Measurements from ENCODE around the gene PAXIP1. TPM values are rescaled to one million over a fixed set of nuclear protein-coding genes. Genes with fewer than 3 reads are reported as not detected.
"Not testable (repeated sequence)": the region's sequence is repeated elsewhere in the genome, so short reads cannot be mapped to it uniquely, and the experiment has no call there.

PAXIP1 gene, protein sequence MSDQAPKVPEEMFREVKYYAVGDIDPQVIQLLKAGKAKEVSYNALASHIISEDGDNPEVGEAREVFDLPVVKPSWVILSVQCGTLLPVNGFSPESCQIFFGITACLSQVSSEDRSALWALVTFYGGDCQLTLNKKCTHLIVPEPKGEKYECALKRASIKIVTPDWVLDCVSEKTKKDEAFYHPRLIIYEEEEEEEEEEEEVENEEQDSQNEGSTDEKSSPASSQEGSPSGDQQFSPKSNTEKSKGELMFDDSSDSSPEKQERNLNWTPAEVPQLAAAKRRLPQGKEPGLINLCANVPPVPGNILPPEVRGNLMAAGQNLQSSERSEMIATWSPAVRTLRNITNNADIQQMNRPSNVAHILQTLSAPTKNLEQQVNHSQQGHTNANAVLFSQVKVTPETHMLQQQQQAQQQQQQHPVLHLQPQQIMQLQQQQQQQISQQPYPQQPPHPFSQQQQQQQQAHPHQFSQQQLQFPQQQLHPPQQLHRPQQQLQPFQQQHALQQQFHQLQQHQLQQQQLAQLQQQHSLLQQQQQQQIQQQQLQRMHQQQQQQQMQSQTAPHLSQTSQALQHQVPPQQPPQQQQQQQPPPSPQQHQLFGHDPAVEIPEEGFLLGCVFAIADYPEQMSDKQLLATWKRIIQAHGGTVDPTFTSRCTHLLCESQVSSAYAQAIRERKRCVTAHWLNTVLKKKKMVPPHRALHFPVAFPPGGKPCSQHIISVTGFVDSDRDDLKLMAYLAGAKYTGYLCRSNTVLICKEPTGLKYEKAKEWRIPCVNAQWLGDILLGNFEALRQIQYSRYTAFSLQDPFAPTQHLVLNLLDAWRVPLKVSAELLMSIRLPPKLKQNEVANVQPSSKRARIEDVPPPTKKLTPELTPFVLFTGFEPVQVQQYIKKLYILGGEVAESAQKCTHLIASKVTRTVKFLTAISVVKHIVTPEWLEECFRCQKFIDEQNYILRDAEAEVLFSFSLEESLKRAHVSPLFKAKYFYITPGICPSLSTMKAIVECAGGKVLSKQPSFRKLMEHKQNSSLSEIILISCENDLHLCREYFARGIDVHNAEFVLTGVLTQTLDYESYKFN
- total RNA-seq: 11.8 TPM
- long read RNA-seq, partial matches to known transcripts: 0 of 11 reads
- long read RNA-seq, other reads (novel, unspliced or antisense): 8 of 11 reads

DNA sequence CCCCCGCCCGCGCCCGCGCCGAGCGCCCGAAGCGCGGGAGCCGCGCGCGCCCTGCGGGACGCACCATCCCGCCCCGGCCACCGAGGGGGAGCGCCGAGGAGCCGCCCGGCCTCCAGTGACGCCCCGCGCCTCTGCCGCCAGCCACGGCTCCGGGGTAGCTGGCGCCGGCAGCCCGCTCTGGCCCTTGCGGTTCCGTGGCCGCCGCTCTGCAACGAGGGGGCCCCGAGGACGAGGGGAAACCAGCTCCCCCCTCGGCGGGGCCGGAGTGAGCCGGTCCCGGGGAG, at the start of gene PAXIP1:
TSS of gene PAXIP1 (minus strand) at position 33 of the 284 bp plus-strand sequence. CDS start 195 bp downstream, outside the sequence.
- Histone ChIP-seq H3K36me3 (peaks cover 6% of the 10 kb centered on the region), H3K4me1 (peaks cover 17% of the 10 kb centered on the region), H3K4me3 (peak within 1 kb of the TSS; percentile 88), H3K9me3 (no peaks in the 10 kb centered on the region), H3K27me3 (no peaks in the 10 kb centered on the region), H3K27ac (peak within 1 kb of the TSS; percentile 89)
- peak; percentile 83 for ATAC-seq
- DNase-seq: no peak
- intact Hi-C loops (cut with DNase I): no loop called here
- TF ChIP-seq, protein P1, sequence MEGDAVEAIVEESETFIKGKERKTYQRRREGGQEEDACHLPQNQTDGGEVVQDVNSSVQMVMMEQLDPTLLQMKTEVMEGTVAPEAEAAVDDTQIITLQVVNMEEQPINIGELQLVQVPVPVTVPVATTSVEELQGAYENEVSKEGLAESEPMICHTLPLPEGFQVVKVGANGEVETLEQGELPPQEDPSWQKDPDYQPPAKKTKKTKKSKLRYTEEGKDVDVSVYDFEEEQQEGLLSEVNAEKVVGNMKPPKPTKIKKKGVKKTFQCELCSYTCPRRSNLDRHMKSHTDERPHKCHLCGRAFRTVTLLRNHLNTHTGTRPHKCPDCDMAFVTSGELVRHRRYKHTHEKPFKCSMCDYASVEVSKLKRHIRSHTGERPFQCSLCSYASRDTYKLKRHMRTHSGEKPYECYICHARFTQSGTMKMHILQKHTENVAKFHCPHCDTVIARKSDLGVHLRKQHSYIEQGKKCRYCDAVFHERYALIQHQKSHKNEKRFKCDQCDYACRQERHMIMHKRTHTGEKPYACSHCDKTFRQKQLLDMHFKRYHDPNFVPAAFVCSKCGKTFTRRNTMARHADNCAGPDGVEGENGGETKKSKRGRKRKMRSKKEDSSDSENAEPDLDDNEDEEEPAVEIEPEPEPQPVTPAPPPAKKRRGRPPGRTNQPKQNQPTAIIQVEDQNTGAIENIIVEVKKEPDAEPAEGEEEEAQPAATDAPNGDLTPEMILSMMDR (IDR thresholded peaks at IDR 0.05): no peak

DNA sequence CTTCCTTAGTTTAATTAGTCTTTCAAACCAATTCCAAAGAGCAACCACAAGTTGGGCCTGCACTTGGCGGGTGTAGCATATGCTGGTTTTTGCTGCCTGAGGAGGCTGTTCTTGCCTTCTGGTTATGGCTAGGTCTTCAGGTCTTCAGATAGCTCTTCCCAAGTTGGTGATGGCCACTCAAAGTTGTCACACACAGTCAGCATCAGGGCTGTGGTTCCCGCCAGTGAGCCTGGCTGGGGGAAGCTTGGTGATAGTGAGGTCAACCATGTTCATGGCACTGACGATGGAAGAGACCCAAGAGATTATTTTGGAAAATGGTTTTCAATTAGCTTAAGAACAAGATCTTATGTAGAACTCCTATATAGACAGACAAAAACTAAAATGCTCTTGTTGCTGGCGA, 48.4 kb upstream of the PAXIP1 start:
- no peaks in the 10 kb centered on the region for H3K36me3 ChIP-seq
- intact Hi-C loops (cut with DNase I): no loop called here
- ATAC-seq: no peak
- DNase-seq: no peak
- no peaks in the 10 kb centered on the region for H3K27me3 ChIP-seq
- H3K27ac ChIP-seq: no peak overlapping the region
- H3K9me3 ChIP-seq: no peaks in the 10 kb centered on the region
- no peaks in the 10 kb centered on the region for H3K4me1 ChIP-seq
- TF ChIP-seq, protein P1 (IDR thresholded peaks at IDR 0.05): no peak
- no peak overlapping the region for H3K4me3 ChIP-seq

DNA sequence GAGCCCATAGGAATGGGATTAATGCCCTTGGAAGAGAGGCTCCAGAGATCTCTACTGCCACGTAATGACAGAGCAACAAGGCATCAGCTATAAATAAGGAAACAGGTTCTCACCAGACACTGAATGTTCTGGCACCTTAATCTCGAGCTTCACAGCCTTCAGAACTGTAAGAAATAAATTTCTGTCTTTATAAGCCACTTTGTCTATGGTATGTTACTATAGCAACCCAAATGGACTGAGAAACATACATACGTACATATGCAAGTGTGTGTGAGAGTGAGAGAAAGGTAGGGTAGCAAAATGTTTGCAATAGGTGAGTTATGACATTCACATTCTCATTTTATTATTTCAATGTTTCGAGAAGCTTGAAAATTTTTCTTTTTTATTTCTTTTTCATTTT, 45.1 kb upstream of the PAXIP1 start:
- H3K4me1 ChIP-seq: no peaks in the 10 kb centered on the region
- H3K27ac ChIP-seq: no peak overlapping the region
- TF ChIP-seq, protein P1 (IDR thresholded peaks at IDR 0.05): no peak
- ATAC-seq: no peak
- intact Hi-C loops (cut with DNase I): no loop called here
- H3K27me3 ChIP-seq: no peaks in the 10 kb centered on the region
- no peaks in the 10 kb centered on the region for H3K9me3 ChIP-seq
- no peak for DNase-seq
- H3K36me3 ChIP-seq: no peaks in the 10 kb centered on the region
- no peak overlapping the region for H3K4me3 ChIP-seq

DNA sequence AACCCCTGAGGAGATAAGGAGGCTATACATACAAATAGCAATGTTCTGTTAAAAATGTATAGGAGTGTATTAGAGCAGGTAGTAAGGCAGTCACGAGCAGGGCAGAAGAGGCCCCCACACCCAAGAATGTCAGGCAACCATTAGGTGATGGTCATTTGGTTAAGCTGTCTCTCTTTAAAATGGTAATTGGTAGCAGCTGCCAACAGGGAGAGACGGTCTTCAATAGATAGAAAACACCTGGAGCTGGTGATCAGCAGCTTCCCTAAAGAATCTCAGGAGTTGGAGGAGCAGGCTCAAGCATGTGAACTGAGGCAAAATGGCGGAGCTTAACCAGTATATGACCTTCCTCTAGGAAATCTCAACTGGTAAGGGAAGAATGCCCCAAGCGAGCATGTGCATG, 40.8 kb upstream of the PAXIP1 start:
- H3K4me1 ChIP-seq: no peaks in the 10 kb centered on the region
- DNase-seq: no peak
- intact Hi-C loops (cut with DNase I): no loop called here

DNA sequence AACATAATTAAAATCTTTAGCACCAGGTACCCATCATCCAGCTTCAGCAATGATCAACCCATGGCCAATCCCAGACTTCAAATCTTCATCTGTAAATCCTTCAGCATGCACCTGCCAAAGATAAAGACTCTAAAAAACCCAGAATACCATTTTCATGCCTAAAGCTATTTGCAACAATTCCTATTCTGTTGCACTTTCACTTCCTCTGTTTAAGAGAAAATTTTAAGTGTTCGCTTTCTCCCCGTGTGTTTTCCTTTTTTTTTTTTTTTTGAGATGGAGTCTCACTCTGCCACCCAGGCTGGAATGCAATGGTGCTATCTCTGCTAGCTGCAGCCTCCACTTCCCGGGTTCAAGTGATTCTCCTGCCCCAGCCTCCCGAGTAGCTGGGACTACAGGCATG, 35.4 kb upstream of the PAXIP1 start:
- DNase-seq (no peak), ATAC-seq (no peak)
- intact Hi-C loops (cut with DNase I): no loop called here
- no peaks in the 10 kb centered on the region for H3K9me3 ChIP-seq
- TF ChIP-seq, protein P1 (IDR thresholded peaks at IDR 0.05): no peak
- H3K27ac ChIP-seq: no peak overlapping the region
- no peaks in the 10 kb centered on the region for H3K27me3 ChIP-seq
- no peak overlapping the region for H3K4me3 ChIP-seq
- no peaks in the 10 kb centered on the region for H3K36me3 ChIP-seq
- H3K4me1 ChIP-seq: no peaks in the 10 kb centered on the region

More for the DNA sequence above, 40.8 kb upstream of the PAXIP1 start:
- H3K4me3 ChIP-seq: no peak overlapping the region
- H3K27ac ChIP-seq: no peak overlapping the region
- no peak for ATAC-seq
- no peaks in the 10 kb centered on the region for H3K27me3 ChIP-seq
- no peaks in the 10 kb centered on the region for H3K36me3 ChIP-seq
- no peaks in the 10 kb centered on the region for H3K9me3 ChIP-seq
- TF ChIP-seq, protein P1 (IDR thresholded peaks at IDR 0.05): no peak

DNA sequence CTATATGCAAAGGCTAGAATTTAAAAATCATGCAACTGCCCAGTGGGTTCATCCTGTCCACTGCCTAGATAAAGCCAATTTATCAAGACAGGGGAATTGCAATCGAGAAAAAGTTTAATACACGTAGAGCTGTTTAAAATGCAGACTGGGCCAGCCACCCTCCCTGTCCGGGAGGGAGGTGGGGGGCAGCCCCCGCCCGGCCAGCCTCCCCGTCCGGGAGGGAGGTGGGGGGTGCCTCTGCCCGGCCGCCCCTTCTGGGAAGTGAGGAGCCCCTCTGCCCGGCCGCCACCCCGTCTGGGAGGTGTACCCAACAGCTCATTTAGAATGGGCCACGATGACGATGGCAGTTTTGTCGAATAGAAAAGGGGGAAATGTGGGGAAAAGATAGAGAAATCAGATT, 31.6 kb upstream of the PAXIP1 start:
- H3K36me3 ChIP-seq; DNase-seq; H3K4me3 ChIP-seq; H3K27ac ChIP-seq; H3K27me3 ChIP-seq; ATAC-seq; H3K9me3 ChIP-seq; H3K4me1 ChIP-seq; intact Hi-C loops (cut with DNase I): not testable (repeated sequence)

Data from upper lobe of right lung (tissue), 1 donor.